A673 (cell line): Measurements from ENCODE around the gene TAF10.

Experiments
- EZH2 ChIP-seq: fragments of 200-600 bp; sonication (generic); IDR thresholded peaks from 2 replicates; pipeline ENCODE4 v1.6.1; 2017; ENCODE audit warnings: borderline replicate concordance, low read depth, mild to moderate bottlenecking, mixed read lengths, antibody characterized with exemption, low read length; ENCODE audit not compliant: poor library complexity, severe bottlenecking
- TF ChIP-seq, protein P1 (sequence below): fragments of 300-800, 200-600 bp; sonication (generic); conservative IDR thresholded peaks from 2 replicates; pipeline ENCODE4 v1.5.1; 2017; ENCODE audit warnings: low read depth, mild to moderate bottlenecking, antibody characterized with exemption, low read length, moderate library complexity, mixed read lengths

DNA sequence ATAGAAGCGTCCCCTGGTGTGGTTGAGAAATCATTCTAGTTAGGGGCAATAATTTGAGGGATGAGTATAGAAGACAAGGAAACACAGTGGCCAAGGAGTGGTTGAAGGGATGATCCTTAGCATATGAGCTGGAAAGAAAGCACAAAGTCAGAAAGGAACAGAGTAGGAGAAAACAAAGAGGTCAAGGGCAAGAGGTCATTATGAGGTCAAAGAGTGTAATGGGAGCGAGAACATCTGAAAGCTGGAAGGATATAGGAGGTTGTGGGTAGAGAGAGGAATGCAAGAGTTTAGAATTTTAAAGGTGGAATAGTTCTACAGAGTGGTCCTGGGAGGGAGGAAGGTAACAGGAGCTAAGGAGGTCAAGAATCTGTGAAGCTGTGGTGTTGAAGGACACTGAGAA lies 41.6 kb upstream of the TAF10 start:
- TF ChIP-seq EZH2 = no peak
- TF ChIP-seq, protein P1, sequence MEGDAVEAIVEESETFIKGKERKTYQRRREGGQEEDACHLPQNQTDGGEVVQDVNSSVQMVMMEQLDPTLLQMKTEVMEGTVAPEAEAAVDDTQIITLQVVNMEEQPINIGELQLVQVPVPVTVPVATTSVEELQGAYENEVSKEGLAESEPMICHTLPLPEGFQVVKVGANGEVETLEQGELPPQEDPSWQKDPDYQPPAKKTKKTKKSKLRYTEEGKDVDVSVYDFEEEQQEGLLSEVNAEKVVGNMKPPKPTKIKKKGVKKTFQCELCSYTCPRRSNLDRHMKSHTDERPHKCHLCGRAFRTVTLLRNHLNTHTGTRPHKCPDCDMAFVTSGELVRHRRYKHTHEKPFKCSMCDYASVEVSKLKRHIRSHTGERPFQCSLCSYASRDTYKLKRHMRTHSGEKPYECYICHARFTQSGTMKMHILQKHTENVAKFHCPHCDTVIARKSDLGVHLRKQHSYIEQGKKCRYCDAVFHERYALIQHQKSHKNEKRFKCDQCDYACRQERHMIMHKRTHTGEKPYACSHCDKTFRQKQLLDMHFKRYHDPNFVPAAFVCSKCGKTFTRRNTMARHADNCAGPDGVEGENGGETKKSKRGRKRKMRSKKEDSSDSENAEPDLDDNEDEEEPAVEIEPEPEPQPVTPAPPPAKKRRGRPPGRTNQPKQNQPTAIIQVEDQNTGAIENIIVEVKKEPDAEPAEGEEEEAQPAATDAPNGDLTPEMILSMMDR = no peak
